OCI-LY3 (cell line): ENCODE results near the gene UST.

ENCODE experiments used
- H2AFZ ChIP-seq: fragments of 200-600, 300-600 bp; shearing (Covaris generic); 2 replicates; pipeline ENCODE4 v1.6.0; 2014; ENCODE audit warnings: antibody characterized with exemption, low read depth, low read length
- H3K27ac ChIP-seq: fragments of 200-600, 300-600 bp; sonication (generic); 2 replicates; pipeline ENCODE4 v1.5.1; 2014; ENCODE audit warnings: mild to moderate bottlenecking, low read length, moderate library complexity, mixed read lengths
- H3K27me3 ChIP-seq: fragments of 200-600, 300-600 bp; sonication (generic); 2 replicates; pipeline ENCODE4 v1.6.1; 2014; ENCODE audit warnings: low read depth, low read length, mixed read lengths
- H3K36me3 ChIP-seq: fragments of 200-600, 300-600 bp; sonication (generic); replicated peaks from 2 replicates; pipeline ENCODE3; 2014; ENCODE audit warnings: low read depth, low read length, mixed read lengths
- H3K4me1 ChIP-seq: fragments of 300-600, 200-600 bp; sonication (generic); 2 replicates; pipeline ENCODE4 v1.6.1; 2014; ENCODE audit warnings: low read length, mixed read lengths
- H3K4me2 ChIP-seq: fragments of 200-600, 300-600 bp; sonication (generic); 2 replicates; pipeline ENCODE4 v1.6.1; 2014; ENCODE audit warnings: low read length, mixed read lengths
- H3K4me3 ChIP-seq: fragments of 300-600, 200-600 bp; sonication (generic); 2 replicates; pipeline ENCODE4 v1.5.1; 2014; ENCODE audit warnings: antibody characterized with exemption, mild to moderate bottlenecking, low read length, moderate library complexity
- H3K79me2 ChIP-seq: fragments of 300-600, 200-600 bp; shearing (Covaris generic); 2 replicates; pipeline ENCODE4 v1.6.1; 2014; ENCODE audit warnings: mild to moderate bottlenecking, low read length, mixed read lengths
- H3K9ac ChIP-seq: fragments of 300-600, 200-600 bp; shearing (Covaris generic); 2 replicates; pipeline ENCODE4 v1.6.0; 2014; ENCODE audit warnings: mild to moderate bottlenecking, low read length, moderate library complexity
- H3K9me3 ChIP-seq: fragments of 200-600, 300-600 bp; shearing (Covaris generic); 2 replicates; pipeline ENCODE4 v1.6.1; 2014; ENCODE audit warnings: low read length, mixed read lengths; ENCODE audit not compliant: insufficient read depth
- H4K20me1 ChIP-seq: fragments of 200-600, 300-600 bp; sonication (generic); 2 replicates; pipeline ENCODE4 v1.6.1; 2016; ENCODE audit warnings: low read length, mixed read lengths; ENCODE audit not compliant: insufficient read depth
- CTCF ChIP-seq: fragments of 200-600, 300-600 bp; sonication (generic); IDR thresholded peaks from 2 replicates; pipeline ENCODE4 v1.5.1; 2014; ENCODE audit warnings: antibody characterized with exemption, low read length, low read depth
- EZH2phosphoT487 ChIP-seq: fragments of 200-600 bp; shearing (Covaris generic); IDR thresholded peaks from 2 replicates; pipeline ENCODE4 v1.6.1; 2018; ENCODE audit warnings: antibody characterized with exemption, mixed run types, low read depth

Gene UST

GRCh38 chr6:149052350-149053106, 305.7 kb downstream of the UST start:
- peaks cover 59% of the 10 kb centered on the region for H3K4me1 ChIP-seq
- no peaks in the 10 kb centered on the region for H3K79me2 ChIP-seq
- peak overlapping the region; percentile 19; the same call in 1 of the 2 replicates for H3K9ac ChIP-seq
- no peak overlapping the region for H2AFZ ChIP-seq
- no peaks in the 10 kb centered on the region for H3K27me3 ChIP-seq
- TF ChIP-seq CTCF, result no peak
- TF ChIP-seq EZH2phosphoT487, result no peak
- H3K27ac ChIP-seq, result peak overlapping the region; percentile 42
- peak overlapping the region; percentile 35 for H3K4me3 ChIP-seq
- no peaks in the 10 kb centered on the region for H4K20me1 ChIP-seq
- peaks cover 5% of the 10 kb centered on the region for H3K36me3 ChIP-seq
- peak overlapping the region; percentile 34 for H3K4me2 ChIP-seq
- no peaks in the 10 kb centered on the region; the same call in 1 of the 2 replicates for H3K9me3 ChIP-seq

GRCh38 chr6:149053848-149054558, 307.2 kb downstream of the UST start:
- peaks cover 64% of the 10 kb centered on the region for H3K4me1 ChIP-seq
- TF ChIP-seq CTCF (no peak), EZH2phosphoT487 (no peak)
- no peaks in the 10 kb centered on the region; the same call in 1 of the 2 replicates for H3K9me3 ChIP-seq
- H3K79me2 ChIP-seq, result no peaks in the 10 kb centered on the region
- H3K36me3 ChIP-seq, result peaks cover 5% of the 10 kb centered on the region
- H2AFZ ChIP-seq, result no peak overlapping the region
- 0 out of 2 replicates have a peak overlapping the region, but pooled peaks have one; percentile 27 for H3K4me3 ChIP-seq
- H3K27me3 ChIP-seq, result no peaks in the 10 kb centered on the region
- H3K4me2 ChIP-seq, result peak overlapping the region; percentile 61
- no peaks in the 10 kb centered on the region for H4K20me1 ChIP-seq
- H3K27ac ChIP-seq, result peak overlapping the region; percentile 84
- H3K9ac ChIP-seq, result peak overlapping the region; percentile 49

- peak overlapping the region; percentile 49 for H3K9ac ChIP-seq
- 0 out of 2 replicates have a peak overlapping the region, but pooled peaks have one; percentile 16 for H2AFZ ChIP-seq
- peaks cover 67% of the 10 kb centered on the region for H3K4me1 ChIP-seq
- H3K27ac ChIP-seq, result peak overlapping the region; percentile 84
- H3K4me2 ChIP-seq, result peak overlapping the region; percentile 61
- H3K36me3 ChIP-seq, result peaks cover 5% of the 10 kb centered on the region
- H3K79me2 ChIP-seq, result no peaks in the 10 kb centered on the region
- no peaks in the 10 kb centered on the region for H3K27me3 ChIP-seq
- H3K4me3 ChIP-seq, result peak overlapping the region; percentile 27
- H4K20me1 ChIP-seq, result no peaks in the 10 kb centered on the region
- TF ChIP-seq CTCF (no peak), EZH2phosphoT487 (no peak)
- H3K9me3 ChIP-seq, result no peaks in the 10 kb centered on the region; the same call in 1 of the 2 replicates
Measured at GRCh38 chr6:149054559-149055194, 307.8 kb downstream of the UST start.
